Esophagus muscularis mucosa (tissue), 4 donors: ENCODE measurements around the gene SYTL1.

Experiments
- EP300 ChIP-seq: sonication (generic); formaldehyde crosslinking; IDR thresholded peaks from one replicate; pipeline ENCODE4 v1.6.1; 2017; ENCODE audit warnings: antibody characterized with exemption
- POLR2A ChIP-seq: fragments of 450-650 bp; IDR thresholded peaks from one replicate; pipeline ENCODE4 v1.6.1; 2017; ENCODE audit warnings: antibody characterized with exemption, moderate library complexity, mild to moderate bottlenecking, low read depth
- POLR2AphosphoS5 ChIP-seq, 2 donors: sonication (generic); formaldehyde crosslinking; IDR thresholded peaks; one replicate each; pipeline ENCODE4 v1.6.1; 2017; ENCODE audit warnings: antibody characterized with exemption in 2 of 2
- TF ChIP-seq, protein P1 (sequence below), 3 experiments: fragments of 200-600 bp in 2 of 3; fragments of 450-650 bp in 1 of 3; sonication (generic) in 2 of 3; IDR thresholded peaks; one replicate each; pipeline ENCODE4 v1.5.1; 2017 to 2019; ENCODE audit warnings: antibody characterized with exemption in 3 of 3, mild to moderate bottlenecking in 2 of 3, moderate library complexity in 1 of 3

GRCh38 chr1:27383039-27383605, 41.3 kb downstream of the SYTL1 start, which contains the start of gene CD164L2:
- TF ChIP-seq POLR2A, result no peak
- TF ChIP-seq, protein P1, sequence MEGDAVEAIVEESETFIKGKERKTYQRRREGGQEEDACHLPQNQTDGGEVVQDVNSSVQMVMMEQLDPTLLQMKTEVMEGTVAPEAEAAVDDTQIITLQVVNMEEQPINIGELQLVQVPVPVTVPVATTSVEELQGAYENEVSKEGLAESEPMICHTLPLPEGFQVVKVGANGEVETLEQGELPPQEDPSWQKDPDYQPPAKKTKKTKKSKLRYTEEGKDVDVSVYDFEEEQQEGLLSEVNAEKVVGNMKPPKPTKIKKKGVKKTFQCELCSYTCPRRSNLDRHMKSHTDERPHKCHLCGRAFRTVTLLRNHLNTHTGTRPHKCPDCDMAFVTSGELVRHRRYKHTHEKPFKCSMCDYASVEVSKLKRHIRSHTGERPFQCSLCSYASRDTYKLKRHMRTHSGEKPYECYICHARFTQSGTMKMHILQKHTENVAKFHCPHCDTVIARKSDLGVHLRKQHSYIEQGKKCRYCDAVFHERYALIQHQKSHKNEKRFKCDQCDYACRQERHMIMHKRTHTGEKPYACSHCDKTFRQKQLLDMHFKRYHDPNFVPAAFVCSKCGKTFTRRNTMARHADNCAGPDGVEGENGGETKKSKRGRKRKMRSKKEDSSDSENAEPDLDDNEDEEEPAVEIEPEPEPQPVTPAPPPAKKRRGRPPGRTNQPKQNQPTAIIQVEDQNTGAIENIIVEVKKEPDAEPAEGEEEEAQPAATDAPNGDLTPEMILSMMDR (IDR thresholded peaks at IDR 0.05), result no peak
- TF ChIP-seq POLR2AphosphoS5 (IDR thresholded peaks at IDR 0.05), result no peak
- TF ChIP-seq EP300, result no peak
